GM19351 (cell line): ENCODE measurements around the gene PNPLA7.
"Not testable (repeated sequence)": the region's sequence is repeated elsewhere in the genome, so short reads cannot be mapped to it uniquely, and the experiment has no call there.

Source experiments
- ATAC-seq: cut with Tn5 transposase; IDR thresholded peaks from one replicate; pipeline ENCODE4 v1.9.1; 2021; ENCODE audit warnings: mild to moderate bottlenecking, moderate library complexity; ENCODE audit not compliant: unreplicated experiment

Gene PNPLA7

GRCh38 chr9:137550231-137550621 lies at the start of gene PNPLA7:
PNPLA7 (minus strand) TSS chr9:137550402; CDS start chr9:137550197, 205 bp downstream.
- ATAC-seq, result no peak

- no peak for ATAC-seq
Measured at GRCh38 chr9:137598943-137599342, 48.7 kb upstream of the PNPLA7 start.

GRCh38 chr9:137596577-137596976 lies 46.4 kb upstream of the PNPLA7 start:
- not testable (repeated sequence) for ATAC-seq

GRCh38 chr9:137593176-137593575 lies 43.0 kb upstream of the PNPLA7 start:
- ATAC-seq, result no peak

- no peak for ATAC-seq
Measured at GRCh38 chr9:137592767-137593166, 42.6 kb upstream of the PNPLA7 start.

GRCh38 chr9:137590469-137591383 lies 40.5 kb upstream of the PNPLA7 start, which contains the start of gene ZMYND19:
ZMYND19 (minus strand) TSS chr9:137590512; CDS start chr9:137590263, 249 bp downstream.
- peak; percentile 85 for ATAC-seq

GRCh38 chr9:137590123-137590468 lies 39.9 kb upstream of the PNPLA7 start:
- ATAC-seq, result peak; percentile 28

GRCh38 chr9:137589441-137590122 lies 39.4 kb upstream of the PNPLA7 start:
- ATAC-seq, result peak; percentile 16

GRCh38 chr9:137588891-137589290 lies 38.7 kb upstream of the PNPLA7 start:
- ATAC-seq, result no peak

GRCh38 chr9:137588311-137588710 lies 38.1 kb upstream of the PNPLA7 start:
- no peak for ATAC-seq

GRCh38 chr9:137586854-137587253 lies 36.7 kb upstream of the PNPLA7 start:
- ATAC-seq, result no peak

- no peak for ATAC-seq
Measured at GRCh38 chr9:137583957-137584356, 33.8 kb upstream of the PNPLA7 start.

- ATAC-seq, result no peak
Measured at GRCh38 chr9:137583347-137583746, 33.1 kb upstream of the PNPLA7 start.

- no peak for ATAC-seq
Measured at GRCh38 chr9:137582286-137582860, 32.2 kb upstream of the PNPLA7 start.

GRCh38 chr9:137581361-137582285 lies 31.4 kb upstream of the PNPLA7 start:
- no peak for ATAC-seq

GRCh38 chr9:137580954-137581322 lies 30.7 kb upstream of the PNPLA7 start:
- no peak for ATAC-seq

GRCh38 chr9:137580209-137580953 lies 30.2 kb upstream of the PNPLA7 start:
- ATAC-seq, result no peak

GRCh38 chr9:137579259-137579604 lies 29.0 kb upstream of the PNPLA7 start:
- no peak for ATAC-seq

- ATAC-seq, result peak; percentile 93
Measured at GRCh38 chr9:137578518-137579258, 28.5 kb upstream of the PNPLA7 start, which contains the start of gene DPH7. DPH7 (minus strand) TSS chr9:137578925; CDS start chr9:137578777, 148 bp downstream.
